ENCODE data around the gene LRRC8C.

Gene LRRC8C

GRCh38 chr1:89692601-89693521 lies 59.9 kb downstream of the LRRC8C start:
- Histone ChIP-seq H3K4me3 (ENCODE audit: low read depth, low read length) (no peak overlapping the region), H3K27me3 (replicated peaks) (no peaks in the 10 kb centered on the region), H3K36me3 (replicated peaks) (no peaks in the 10 kb centered on the region), H3K27ac (no peak overlapping the region)
- no peak for TF ChIP-seq CTCF (IDR thresholded peaks at IDR 0.05; ENCODE audit: low read depth, low read length, missing control alignments)
- in situ Hi-C loops (cut with HindIII; ENCODE audit: low pct_ligation_motif_present, low sequenced_read_pairs): no loop called here
- no peak for DNase-seq

DNA sequence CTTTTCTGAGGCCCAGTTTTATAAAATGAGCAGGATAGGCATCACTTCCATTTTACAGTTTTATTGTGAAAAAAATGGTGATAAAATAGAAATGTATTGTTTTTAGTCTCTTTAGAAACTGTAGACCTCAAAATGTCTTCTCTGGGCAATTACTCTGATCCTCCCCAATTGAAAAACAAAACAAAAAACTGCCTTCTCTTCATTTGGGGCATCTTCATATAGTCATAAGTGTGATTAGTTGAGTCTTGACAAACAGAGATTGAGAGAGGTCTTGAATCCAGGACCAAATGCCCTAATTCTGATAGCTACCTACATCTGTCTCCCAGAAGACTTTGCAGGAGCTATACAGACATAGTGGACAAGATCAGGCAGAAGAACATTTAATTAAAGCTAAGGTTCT lies 62.9 kb downstream of the LRRC8C start:
- H3K27ac ChIP-seq: no peak overlapping the region
- TF ChIP-seq CTCF (IDR thresholded peaks at IDR 0.05; ENCODE audit: low read depth, low read length, missing control alignments): no peak
- no peaks in the 10 kb centered on the region for H3K36me3 ChIP-seq (replicated peaks)
- no peak for DNase-seq
- no peaks in the 10 kb centered on the region for H3K27me3 ChIP-seq (replicated peaks)
- H3K4me3 ChIP-seq (ENCODE audit: low read depth, low read length): no peak overlapping the region
- in situ Hi-C loops (cut with HindIII; ENCODE audit: low pct_ligation_motif_present, low sequenced_read_pairs): no loop called here

- H3K36me3 ChIP-seq (replicated peaks): no peaks in the 10 kb centered on the region
- H3K27me3 ChIP-seq (replicated peaks): no peaks in the 10 kb centered on the region
- no peak for TF ChIP-seq CTCF (IDR thresholded peaks at IDR 0.05; ENCODE audit: low read depth, low read length, missing control alignments)
- no peak for DNase-seq
- H3K27ac ChIP-seq: no peak overlapping the region
- in situ Hi-C loops (cut with HindIII; ENCODE audit: low pct_ligation_motif_present, low sequenced_read_pairs): no loop called here
- H3K4me3 ChIP-seq (ENCODE audit: low read depth, low read length): no peak overlapping the region
Observed at GRCh38 chr1:89697383-89697782, 64.5 kb downstream of the LRRC8C start.

DNA sequence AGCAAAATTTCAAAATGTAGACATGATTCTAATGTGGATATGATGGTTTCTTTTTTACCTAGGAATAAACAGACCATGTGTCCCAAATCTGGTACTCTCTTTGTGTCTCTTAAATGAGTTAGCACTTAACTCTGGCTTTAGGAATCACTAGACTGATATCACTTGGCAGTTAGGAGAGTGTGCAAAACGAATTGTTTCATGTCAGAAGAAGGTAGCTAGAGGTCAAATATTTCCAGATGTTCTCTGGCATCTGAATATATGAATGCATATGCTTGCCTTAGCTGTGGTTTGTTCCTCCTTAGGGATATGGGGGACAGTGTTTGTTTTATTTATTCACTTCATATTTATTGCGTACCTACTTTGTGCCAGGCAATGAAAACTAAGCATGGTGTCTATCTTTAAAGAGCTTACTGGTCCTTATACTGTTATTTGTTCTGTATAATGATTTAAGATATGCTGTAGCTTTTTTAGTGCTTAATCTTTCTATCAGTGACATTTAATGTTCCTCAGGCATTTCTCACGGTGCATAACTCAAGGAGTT lies 65.2 kb downstream of the LRRC8C start:
- H3K27ac ChIP-seq: no peak overlapping the region
- no peaks in the 10 kb centered on the region for H3K36me3 ChIP-seq (replicated peaks)
- in situ Hi-C loops (cut with HindIII; ENCODE audit: low pct_ligation_motif_present, low sequenced_read_pairs): no loop called here
- no peaks in the 10 kb centered on the region for H3K27me3 ChIP-seq (replicated peaks)
- no peak overlapping the region for H3K4me3 ChIP-seq (ENCODE audit: low read depth, low read length)
- DNase-seq: no peak
- TF ChIP-seq CTCF (IDR thresholded peaks at IDR 0.05; ENCODE audit: low read depth, low read length, missing control alignments): no peak

DNA sequence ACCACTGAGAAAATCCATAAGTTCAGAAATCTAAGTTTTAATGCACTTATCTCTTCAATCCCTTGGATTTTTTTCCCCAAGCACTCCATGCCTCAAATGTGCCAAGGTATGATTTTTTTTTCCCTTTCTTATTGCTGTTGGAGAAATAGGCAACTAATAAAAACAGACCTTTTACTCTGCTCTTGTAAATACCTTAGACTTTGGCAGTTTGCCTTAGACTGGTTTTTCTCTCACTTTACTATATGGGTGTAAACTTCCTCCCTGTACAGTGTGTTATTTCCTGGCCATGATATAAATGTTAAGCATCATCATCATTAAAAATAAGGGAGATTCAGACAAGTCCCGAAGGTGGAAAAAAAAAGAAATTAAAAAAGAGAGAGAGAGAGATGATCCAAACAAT lies 65.7 kb downstream of the LRRC8C start:
- Histone ChIP-seq H3K36me3 (replicated peaks) (no peaks in the 10 kb centered on the region), H3K4me3 (ENCODE audit: low read depth, low read length) (no peak overlapping the region), H3K27me3 (replicated peaks) (no peaks in the 10 kb centered on the region), H3K27ac (no peak overlapping the region)
- in situ Hi-C loops (cut with HindIII; ENCODE audit: low pct_ligation_motif_present, low sequenced_read_pairs): no loop called here
- DNase-seq: no peak
- no peak for TF ChIP-seq CTCF (IDR thresholded peaks at IDR 0.05; ENCODE audit: low read depth, low read length, missing control alignments)
